HG03039 (cell line): ENCODE results near the gene SCAND1.
"Not testable (repeated sequence)": the region's sequence is repeated elsewhere in the genome, so short reads cannot be mapped to it uniquely, and the experiment has no call there.

ENCODE experiments used
- ATAC-seq: cut with Tn5 transposase; IDR thresholded peaks from one replicate; pipeline ENCODE4 v1.9.1; 2021; ENCODE audit warnings: mild to moderate bottlenecking, moderate library complexity; ENCODE audit not compliant: unreplicated experiment

Gene SCAND1

DNA sequence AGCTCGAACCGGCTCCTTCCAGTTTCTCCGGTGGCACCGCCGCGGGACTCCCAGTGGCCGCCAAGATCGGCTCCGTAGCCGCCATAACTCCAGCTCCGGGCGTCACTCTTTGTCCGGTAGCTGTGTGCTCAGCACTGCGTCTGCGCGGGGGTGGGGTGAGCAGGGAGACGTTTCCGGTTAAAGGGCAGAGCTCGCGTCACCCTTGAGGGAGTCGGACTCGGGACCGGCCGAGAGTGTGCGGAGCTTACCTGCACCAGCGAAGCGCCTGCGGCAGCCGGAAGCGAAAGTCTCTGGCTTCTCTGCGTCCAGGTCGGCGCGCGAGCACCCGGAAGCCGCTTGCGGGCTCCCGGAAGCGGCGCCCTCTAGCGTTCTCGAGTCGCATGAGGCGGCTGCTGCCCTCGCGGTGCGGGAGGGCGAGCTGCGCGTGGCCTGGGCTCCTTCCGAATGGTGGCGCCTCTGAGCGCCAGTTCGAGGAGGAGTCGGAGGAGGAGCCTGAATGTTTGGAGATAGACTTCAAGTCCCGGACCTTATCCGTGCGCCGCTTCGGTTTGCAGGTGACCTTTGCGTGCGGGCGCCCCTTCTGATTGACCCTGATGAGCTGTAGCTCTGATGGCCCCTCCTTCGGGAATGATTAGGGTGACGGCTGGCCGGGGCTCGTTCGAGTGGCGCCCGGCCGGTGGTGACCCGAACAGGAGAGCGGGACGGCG is at the start of gene SCAND1:
TSS of gene SCAND1 (minus strand) at position 303 of the 707 bp plus-strand sequence. CDS start at position 85, 218 bp downstream.
- ATAC-seq = peak; percentile 84

DNA sequence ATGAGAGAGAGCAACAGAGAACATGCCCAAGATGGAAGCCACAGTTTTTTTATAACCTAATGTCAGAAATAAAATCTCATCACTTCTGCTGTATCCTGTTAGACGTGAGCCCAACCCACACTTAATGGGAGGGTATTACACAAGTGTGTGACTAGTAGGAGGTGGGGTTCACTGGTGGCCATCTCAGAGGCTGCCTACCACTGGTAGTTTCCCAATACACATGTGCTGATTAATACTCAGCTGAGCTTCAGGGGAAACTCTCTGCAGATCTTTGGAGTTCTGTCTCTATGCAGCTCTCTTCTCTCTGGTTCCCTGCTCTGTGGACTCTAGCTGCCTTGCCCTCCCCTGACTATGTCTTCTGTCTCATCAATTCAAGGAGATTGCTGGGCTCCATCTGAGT is 49.7 kb upstream of the SCAND1 start:
- ATAC-seq = no peak

DNA sequence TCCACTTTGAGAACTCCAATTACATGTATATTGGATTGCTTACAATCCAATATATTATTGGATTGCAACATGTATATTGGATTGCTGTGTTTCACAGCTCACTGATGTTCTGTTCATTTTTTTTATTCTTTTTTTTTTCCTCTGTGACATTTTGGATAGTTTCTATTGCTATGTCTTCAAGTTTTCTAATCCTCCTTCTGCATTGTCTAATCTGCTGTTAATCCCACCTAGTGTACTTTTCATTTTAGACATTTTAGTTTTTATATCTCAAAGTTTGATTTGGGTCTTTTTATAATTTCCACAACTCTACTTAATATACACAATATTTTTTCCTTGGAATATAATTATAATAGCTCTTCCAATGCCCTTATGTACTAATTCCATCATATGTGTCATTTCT is 48.6 kb upstream of the SCAND1 start:
- no peak for ATAC-seq

DNA sequence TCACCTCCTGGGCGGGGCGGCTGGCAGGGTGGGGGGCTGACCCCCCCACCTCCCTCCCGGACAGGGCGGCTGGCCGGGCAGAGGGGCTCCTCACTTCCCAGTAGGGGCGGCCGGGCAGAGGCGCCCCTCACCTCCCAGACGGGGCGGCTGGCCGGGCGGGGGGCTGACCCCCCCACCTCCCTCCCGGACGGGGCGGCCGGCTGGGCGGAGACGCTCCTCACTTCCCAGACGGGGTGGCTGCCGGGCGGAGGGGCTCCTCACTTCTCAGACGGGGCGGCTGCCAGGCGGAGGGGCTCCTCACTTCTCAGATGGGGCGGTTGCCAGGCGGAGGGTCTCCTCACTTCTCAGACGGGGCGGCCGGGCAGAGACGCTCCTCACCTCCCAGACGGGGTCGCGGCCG is 47.0 kb upstream of the SCAND1 start:
- not testable (repeated sequence) for ATAC-seq

DNA sequence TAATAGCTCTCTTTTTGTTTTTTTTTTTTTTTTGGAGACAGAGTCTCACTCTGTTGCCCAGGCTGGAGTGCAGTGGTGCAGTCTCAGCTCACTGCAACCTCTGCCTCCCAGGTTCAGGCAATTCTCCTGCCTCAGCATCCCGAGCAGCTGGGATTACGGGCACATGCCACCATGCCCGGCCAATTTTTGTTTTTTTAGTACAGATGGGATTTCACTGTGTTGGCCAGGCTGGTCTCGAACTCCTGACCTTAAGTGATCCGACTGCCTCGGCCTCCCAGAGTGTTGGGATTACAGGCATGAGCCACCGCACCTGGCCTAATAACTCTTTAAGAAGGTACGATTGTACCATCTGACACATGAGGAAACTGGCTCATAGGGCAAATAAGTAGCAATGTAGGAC is 42.2 kb upstream of the SCAND1 start:
- not testable (repeated sequence) for ATAC-seq

DNA sequence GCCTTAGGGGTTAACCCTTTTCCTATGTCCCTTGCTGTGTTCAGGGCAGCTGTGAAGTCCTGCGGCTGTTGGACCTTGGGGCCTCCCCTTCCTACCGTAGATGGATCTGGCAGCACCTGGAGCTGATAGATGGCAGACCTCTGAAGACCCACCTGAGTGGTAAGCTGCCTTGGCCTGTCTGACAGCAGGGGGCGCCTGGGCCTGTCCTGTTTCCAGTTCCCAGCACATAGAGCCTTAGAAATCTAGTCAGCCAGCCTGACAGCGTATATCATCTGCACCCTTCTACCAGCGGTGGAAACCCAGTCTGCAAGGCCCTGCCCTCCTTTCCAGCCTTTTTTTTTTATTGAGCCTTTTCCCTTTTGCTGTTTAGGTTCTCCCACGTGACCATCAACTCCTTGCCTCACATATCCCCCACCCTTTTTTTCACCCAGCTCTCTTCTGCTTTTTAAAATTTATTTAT is 40.7 kb upstream of the SCAND1 start:
- no peak for ATAC-seq

DNA sequence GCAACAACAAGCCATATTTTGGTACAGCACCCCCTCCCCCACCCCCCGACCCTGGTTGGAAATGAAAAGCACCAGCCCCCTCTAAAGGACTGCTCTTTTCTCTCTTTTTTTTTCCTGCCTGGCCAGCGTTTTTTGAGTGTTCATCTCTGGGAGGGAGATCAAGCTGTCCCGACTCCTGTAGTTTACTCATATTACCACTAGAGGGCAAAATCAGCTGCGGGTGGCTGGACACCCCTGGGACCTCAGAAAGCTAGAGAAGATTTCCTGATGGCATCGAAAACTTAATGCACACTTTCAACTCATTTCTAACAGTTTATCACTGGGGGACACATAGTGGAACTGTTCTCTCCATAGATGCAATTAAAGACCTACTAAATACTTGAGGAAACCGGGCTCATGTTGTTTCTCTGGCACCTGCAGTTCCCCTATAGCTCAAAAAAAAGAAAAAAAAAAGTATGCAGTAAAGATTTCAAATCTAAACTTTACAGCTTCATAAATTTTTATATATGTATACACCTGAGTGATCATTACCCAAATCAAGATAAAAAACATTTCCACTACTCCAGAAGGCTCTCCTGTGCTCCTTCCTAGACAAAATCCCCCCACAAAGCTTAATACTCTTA is 38.5 kb upstream of the SCAND1 start:
- ATAC-seq = no peak

DNA sequence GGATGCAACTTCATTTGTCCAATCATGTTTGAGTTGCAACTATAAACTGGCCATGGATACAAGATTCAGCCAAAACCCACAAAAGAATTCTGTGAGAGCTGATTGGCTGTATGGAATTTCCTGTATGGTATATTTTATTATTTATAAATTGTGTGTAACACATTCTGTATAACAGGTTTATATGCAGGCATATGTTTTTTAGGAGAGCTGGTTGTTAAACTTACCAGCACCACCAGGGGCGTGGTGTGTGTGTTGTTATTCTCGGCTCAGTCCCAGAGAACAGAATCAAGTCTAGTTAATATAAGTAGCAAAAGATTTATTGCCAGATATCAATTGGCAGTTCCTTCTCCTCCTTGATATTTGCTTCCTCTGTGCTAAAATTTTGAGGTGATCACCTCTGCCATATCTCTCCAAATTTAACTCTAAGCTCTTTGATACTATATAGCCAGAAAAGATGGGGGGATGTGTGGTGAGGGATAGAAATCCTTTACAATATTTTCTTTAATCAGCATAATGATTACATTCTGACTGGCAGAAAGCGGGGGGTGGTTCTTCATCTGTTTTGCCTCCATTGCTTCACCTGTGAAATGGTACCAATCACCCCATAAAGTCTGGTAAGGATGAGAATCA is 37.0 kb upstream of the SCAND1 start:
- ATAC-seq = no peak

DNA sequence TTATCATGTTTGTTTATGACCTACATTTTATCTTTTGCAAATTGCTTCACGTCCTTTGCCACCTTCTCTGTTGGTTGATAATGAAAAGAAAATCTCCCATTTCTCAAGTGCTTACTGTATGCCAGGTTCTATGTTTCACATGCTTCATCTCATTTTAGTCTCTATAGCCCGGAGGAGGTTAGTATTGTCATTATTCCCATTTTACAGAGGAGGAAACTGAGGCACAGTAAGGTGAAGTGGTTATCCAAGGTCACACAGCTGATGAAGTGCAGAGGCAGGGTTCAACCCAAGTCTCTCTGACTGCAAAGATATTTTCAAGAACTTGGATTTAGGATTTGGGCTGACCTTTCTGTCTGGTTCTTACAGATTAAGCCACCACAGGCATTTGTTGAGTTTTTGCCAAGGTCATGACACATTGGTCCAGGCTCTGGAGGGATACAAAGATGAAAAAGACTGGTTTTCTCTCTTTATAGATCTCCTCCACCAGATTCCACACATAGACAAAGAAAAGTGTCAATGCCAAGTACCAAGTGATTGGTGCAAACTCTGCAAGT is 34.7 kb upstream of the SCAND1 start:
- ATAC-seq = no peak

DNA sequence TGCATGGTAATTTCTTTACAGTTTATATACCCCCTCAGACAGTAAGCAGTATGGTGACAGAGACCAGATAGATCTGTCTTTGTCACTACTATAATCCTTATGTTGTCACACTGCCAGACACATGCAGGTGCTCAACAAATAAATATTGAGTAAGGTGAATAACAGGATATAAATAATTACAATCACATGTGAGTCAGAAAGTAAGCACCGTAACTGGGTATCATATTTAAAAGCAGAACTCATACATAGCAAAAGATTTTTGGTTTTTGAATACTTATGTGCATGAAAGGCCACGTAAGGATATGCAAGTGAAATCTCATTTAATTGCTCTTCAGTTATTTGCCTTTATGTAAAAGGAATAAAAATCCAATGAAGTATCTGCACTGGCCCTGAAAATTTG is 31.5 kb upstream of the SCAND1 start:
- ATAC-seq = no peak

DNA sequence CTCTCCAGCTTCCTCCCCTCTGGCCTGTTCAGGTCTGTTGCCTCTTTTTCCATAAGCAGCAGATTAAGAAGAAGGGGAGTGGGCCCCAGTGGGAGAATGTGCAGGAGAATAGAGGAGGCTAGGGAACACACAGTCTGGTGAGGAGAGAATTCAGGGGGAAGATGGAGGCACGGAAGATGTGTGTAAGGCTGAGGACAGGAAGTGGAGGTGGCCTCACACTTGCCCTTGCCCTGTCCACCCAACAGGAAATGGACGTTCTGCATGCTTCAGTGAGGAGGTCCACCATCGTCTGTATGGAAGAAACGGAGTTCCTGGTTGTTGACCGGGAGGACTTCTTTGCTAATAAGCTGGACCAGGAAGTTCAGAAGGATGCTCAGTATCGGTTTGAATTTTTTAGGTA is 30.1 kb upstream of the SCAND1 start:
- no peak for ATAC-seq

DNA sequence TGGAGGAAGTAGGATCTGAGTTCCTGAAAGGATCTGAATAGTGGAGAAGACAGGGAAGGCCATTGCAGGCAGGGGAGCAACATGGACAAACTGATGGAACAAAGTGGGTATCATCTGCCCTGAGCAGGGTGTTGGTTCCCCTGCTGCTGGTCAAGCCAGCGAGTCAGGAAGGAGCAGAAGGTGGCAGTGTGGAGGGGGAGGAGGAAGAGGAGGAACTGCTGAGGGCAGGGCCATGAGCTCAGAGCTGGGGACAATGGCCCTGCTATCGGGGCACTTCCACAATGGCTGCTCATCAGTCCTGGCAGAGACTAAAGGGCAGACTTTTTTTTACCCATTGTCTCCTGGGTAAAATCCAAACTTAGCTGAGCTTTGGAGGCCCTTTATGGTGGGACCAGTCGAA is 27.7 kb upstream of the SCAND1 start:
- ATAC-seq = no peak

DNA sequence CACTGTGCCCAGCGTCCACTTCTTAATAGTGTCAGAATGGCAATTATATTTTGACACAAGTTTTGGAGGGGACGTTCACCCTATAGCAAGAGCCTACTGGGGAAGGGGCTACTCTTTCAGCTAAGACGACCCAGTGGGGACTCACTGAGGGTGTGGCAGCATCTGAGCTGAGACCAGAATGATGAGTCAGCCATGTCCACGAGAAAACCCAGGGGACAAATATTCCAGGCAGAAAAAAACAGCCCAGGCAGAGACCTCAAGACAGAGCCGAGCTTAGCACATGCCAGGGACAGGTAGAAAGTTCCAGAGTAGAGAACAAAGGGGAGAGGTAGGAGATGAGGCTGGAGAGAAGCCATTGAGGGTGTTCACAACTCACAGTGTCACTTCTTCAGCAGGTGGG is 25.2 kb upstream of the SCAND1 start:
- no peak for ATAC-seq

DNA sequence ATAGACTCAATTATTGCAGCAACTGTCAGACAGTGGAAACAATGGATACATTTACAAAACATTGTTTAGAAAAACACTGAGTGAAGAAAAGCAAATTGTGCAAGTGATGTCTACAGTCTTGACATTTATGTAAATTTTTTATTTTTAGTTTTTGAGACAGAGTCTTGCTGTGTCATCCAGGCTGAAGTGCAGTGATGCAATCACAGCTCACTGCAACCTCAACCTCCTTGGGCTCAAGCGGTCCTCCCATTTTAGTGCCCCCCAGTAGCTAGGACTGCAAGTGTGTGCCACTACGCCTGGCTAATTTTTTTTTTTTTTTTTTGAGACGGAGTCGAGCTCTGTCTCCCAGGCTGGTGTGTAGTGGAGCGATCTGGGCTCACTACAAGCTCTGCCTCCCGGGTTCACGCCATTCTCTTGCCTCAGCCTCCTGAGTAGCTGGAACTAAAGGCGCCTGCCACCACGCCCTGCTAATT is 23.8 kb upstream of the SCAND1 start:
- no peak for ATAC-seq

DNA sequence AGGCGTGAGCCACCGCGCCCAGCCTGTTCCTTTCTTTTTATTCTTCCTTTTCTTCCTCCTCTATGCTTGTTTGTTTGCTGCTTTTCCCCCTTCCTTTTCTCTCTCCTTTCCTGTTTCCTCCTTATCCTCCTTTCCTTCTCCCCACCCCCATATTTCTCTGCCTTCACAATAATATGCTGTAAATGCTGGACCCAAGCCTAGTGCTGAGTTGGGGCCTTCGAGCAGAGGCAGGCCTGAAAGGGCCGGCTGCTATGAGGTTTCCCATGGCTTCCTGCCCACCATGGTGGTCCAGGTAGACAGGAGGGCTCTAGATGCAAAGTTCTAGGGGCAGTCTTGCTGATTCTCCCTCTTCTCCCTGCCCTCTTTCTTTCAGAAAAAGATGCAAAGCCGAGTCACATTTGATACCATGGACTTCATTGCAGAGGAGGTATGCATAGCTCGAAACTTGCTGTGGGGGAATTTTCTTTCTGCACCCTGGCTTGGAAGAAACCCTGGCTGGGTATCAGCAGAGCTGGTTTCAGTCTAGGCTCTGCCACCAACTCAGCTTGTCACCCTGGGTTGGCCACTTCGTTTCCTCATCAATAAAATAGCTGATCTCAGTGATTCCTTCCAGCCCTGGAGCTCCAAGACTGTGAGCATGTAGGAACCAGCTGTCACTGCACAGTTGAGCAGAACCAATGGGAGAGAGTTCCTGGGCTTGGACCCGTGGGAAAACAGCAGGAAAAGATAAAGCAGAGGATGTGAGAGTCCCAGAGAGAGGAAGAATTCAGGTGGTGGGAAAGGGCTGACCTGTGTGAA is 21.5 kb upstream of the SCAND1 start:
- no peak for ATAC-seq

DNA sequence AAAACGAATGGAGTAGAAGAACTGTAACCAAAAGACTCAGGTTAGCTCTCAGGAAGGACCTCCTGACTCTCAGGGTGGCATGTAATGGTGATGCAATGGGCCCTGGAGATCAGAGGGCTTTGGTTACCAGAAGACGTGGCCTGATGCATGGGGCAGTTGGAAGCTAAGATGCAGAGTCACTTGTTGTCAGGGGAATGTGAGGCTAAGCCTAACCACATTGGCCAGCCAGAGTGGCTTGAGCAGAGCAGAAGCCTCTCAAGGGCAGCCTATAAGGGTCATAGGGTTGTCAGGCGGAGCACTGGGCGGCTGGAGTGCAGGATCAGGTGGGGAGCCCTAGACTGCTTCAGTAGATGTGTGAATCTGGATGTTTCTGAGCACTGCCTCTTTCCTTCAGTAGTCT is 20.0 kb upstream of the SCAND1 start:
- ATAC-seq = no peak

DNA sequence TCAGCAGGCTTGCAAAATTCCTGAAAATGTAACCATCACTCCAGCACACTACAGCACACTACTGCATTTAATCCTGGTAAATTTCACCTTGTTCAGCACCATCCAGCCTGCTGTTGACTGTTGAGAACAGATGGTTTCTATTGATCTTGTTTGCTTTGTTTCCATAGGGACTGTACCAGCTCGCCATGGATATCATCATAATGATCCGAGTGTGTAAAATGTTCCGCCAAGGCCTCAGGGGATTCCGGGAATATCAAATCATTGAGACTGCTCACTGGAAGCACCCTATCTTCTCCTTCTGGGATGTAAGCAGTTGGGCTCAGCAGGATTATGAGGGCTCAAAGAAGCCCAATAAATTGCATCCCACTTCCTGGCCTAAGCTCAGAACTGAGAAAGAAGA is 18.2 kb upstream of the SCAND1 start:
- no peak for ATAC-seq

DNA sequence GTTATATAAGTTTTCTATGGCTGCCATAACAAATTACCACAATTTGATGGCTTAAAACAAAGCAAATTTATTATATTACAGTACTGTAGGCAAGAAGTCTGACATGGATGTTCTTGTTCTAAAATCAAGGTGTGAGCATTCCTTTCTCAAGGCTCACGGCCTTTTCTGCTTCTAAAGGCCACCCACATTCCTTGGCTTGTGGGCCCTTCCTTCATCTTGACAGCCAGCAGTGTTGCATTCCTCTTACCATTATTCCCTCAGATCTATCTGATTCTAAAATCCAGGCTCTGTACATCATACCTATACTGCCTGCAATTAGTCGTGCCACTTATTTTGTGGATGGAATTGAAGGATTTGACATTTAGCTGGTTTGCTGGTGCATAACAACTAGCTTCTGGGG is 17.7 kb upstream of the SCAND1 start:
- no peak for ATAC-seq

DNA sequence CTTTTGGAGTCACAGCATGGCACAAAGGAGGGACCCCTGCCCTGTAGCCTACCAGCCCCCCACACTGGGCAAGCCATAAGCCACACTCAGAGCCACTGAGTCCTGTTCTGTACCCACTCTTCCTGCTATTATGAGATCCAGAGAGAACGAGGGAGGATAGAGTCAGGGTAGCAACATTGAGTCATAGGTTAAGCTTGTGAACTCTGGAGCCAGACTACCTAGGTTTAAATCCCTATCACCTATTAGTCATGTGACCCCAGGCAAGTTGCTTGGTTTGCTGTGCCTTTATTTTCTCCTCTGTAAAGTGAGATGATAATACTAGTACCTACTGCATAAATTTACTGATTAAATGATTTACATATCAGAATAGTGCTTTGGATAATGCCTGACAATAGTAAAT is 14.6 kb upstream of the SCAND1 start:
- ATAC-seq = no peak

DNA sequence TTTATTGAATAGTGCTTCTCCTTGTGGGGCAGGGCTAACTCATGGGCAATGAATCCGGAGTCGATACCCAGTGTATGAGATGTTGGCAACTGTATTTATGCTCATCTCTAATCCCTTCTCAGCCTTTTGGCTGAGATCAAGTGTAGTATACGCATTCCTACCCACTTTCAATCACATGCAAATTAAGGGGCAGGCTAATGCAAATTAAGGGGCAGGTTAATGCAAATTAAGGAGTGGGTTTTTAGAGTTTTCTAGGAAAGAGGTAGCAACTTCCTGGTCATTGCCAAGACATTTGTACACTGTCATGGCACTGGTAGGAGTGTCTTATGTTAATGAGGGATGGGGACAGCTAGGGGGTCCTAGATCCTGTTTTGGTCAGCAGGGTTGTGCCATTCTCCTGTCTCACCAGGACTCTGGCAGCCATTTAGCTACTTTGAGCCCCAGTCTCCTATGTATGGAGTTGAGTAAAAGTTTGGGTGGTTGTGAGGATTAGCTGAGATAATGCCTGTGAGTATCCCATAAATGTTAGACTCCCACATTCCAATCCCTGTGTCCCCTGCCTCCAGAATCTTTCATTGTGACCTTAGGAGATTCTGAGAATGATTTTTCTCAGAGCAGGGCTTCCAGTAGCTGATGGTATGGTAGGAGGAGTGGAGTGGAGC is 13.8 kb upstream of the SCAND1 start, which contains the start of gene CNBD2:
TSS of gene CNBD2 (plus strand) at position 612 of the 662 bp plus-strand sequence. CDS start 173 bp downstream, outside the sequence.
- ATAC-seq = no peak
